ENCODE measurements around the gene CCL23. TPM values are rescaled to one million over a fixed set of nuclear protein-coding genes. Genes with fewer than 3 reads are reported as not detected.
"Not testable (repeated sequence)": the region's sequence is repeated elsewhere in the genome, so short reads cannot be mapped to it uniquely, and the experiment has no call there.

Gene CCL23
- polyA plus RNA-seq, 1 donor: not detected

DNA sequence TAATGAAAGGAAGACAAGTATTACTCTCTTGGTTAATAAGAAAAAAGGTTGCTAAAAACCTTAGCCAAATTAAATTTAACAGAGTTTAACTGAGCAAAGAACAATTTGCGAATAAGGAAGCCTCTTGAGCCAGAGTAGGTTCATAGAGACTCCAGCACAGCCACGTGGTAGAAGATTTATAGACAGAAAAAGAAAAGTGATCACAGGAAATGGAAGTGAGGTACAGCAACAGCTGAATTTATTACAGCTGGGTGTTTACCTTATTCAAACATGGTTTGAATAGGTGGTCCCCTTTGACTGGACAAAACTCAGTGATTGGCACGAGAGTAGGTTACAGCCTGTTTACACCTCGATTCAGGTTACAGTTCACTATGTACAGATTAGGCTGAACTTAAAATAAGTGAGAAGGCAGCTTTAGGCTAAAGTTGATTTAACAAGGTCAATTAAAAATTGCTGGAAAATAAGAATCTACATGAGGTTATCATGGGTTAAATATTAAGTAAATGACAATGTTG, 13.1 kb downstream of the CCL23 start:
- no peak for DNase-seq (ENCODE audit: low read depth)

DNA sequence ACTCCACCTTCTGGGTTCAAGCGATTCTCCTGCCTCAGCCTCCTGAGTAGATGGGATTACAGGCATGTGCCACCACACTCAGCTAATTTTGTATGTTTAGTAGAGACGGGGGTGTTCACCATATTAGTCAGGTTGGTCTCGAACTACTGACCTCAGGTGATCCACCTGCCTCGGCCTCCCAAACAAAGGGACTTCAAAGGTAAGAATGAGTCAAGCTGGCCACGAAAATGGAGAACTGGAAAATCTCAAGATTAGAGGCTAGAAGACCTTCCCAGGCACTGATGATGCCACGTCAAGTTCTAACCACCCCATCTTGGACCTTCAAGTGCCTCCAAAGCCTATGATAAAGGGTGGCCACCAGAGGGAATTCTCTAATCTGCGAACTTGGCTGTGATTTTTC, 15.1 kb downstream of the CCL23 start:
- DNase-seq (ENCODE audit: low read depth): no peak

DNA sequence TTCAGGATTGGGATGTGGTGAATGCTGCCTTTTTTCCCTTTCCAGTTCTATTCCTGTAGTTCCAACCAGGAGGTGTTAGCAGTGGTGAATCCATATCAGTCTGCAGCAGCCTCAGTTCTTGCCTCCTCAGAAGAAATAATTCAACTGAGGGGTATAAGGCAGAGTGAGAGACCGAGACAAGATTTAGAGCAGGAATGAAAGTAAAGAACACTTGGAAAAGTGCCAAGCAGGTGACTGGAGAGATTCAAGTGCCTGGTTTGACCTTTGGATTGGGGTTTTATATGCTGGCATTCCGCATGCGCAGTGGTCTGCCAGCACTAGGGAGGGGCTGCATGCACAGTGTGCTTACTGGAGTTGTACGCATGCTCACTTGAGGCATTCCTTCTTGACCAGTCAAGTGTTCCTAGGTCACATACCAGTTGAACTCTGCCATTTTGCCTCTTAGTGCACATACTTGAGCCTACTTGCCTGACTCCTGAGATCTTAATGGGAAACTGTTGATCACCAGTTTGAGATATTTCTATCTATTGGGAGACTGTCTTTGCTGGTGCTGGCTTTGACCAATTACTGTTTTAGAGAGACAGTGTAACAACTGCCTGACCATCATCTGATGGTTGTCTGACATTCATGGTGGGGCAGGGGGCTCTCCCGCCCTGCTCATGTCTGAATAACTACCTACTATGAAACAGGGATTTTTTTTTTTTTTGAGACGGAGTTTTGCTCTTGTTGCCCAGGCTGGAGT, 15.7 kb downstream of the CCL23 start:
- no peak for DNase-seq (ENCODE audit: low read depth)

DNA sequence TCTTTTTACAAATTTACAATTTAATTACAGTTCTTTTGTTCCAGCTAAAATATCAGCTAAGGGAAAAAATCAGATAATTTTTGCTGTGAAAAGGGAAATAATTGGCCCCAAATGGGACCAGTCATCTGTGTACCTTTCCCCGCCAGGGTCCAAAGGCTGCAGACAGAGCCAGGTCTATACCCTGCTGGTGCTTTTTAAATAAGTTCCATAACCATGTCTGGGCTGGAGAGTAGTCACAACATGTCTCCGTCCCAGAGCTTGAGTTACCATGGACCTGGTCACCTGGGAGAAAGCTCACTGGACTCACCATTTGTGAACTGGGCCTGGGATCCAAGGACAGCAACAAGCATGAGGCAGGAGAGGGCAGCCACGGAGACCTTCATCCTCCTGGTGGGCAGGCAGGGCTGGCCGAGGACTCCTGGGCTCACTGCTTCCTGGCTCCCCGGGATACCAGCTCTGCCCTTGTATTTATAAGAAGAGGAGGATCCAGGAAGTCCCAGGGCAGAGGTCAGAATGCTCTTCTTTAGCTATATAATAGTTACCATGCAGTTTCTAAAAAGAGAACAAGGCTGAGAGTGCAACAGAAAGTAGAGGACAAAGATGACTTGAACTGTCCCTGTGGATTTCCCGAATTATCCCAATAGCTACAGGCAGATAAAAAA, 16.5 kb downstream of the CCL23 start, which contains the start of gene CCL15:
CCL15 (minus strand) TSS at position 444 of the 662 bp plus-strand sequence; CDS start at position 383, 61 bp downstream.
- no peak for DNase-seq (ENCODE audit: low read depth)

DNA sequence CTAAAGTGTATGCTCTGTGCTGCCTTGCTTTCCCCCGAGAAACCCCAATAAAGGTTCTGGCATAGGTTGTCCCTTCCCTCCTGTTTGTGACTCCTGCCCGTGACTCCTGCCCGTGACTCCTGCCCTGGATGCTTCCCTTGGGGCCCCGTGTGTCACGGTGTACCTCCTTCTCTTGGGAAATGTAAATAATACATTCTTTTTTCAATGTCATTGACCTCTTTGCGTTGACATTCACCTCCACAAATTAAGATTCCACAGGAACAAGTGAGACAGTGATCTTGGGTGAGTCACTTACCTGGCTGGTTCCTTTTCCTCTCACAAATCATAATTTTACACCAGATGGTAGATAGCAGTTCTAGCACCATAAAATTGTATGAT, 17.1 kb downstream of the CCL23 start:
- no peak for DNase-seq (ENCODE audit: low read depth)

DNA sequence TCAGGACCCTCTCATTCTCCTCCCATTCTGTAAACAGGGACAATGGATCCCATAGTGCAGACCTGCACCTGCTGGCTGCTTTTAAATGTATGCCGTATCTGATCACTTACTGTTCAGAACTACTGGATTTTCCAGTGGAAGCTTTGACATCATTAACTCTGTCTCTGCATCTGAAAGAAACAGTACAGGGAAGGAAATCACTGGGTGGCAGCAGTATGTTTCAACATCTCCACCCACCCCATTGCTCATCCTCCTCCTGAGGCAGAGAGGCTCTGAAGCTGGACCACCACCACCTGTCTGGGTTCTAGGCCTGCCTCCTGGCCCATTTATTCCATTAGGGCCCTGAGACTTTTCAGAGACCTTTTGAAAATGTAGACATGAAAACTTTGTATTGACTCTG, 19.0 kb downstream of the CCL23 start:
- DNase-seq (ENCODE audit: low read depth): no peak

DNA sequence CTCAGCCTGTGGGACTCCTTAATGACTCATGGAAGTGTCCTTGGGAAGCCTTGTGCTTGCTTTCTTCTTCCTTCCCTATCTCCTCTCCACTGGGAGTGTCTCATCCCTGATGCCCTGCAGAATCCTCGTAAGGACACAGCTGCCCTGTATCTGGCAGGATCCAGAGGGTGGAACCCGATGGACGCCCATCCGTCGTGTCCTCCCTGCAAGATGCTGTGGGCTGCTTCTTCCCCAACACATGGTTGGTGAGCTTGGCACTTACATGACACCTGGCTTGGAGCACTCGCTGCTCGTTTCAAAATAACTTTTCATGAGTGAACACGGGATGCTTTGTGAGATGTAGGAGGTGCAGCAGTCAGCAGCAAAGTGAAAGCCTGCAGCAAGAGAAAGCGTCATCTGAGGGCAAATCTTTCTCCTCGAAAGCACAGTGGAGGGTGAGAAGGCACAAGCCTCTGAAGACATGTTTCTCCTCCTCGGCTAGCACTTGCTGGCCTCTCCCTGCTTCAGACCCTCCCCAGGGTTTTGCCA, 19.7 kb downstream of the CCL23 start:
- DNase-seq (ENCODE audit: low read depth): no peak

DNA sequence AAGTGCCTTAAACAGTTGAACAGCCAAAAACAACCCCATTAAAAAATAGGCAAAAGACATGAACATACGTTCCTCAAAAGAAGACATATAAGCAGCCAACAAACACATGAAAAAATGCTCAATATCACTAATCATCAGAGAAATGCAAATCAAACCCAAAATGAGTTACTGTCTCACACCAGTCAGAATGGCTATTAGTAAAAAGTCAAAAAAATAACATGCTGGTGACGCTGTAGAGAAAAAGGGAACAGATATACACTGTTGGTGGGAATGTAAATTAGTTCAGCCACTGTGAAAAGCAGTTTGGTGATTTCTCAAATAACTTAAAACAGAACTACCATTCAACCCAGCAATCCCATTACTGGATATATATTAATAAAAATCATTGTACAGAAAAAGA, 22.4 kb downstream of the CCL23 start:
- not testable (repeated sequence) for DNase-seq (ENCODE audit: low read depth)

DNA sequence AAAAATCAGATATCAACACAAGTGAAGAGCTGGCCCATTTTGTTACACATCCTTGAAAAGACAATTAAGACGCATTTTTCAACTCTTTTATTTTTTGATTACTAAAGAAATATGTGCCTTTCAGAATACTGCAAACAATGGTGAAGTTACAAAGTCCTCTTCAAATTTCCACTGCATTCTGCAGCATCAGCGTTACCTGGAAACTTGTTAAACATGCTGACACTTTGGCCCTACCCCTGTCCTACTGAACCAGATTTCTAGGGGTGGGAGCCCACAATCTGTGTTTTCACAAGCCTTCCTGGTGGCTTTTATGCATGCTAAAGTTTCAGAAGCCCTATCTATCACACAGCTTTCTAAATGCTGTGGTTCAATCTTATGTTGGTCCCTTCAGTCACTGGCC, 26.7 kb downstream of the CCL23 start:
- no peak for DNase-seq (ENCODE audit: low read depth)

DNA sequence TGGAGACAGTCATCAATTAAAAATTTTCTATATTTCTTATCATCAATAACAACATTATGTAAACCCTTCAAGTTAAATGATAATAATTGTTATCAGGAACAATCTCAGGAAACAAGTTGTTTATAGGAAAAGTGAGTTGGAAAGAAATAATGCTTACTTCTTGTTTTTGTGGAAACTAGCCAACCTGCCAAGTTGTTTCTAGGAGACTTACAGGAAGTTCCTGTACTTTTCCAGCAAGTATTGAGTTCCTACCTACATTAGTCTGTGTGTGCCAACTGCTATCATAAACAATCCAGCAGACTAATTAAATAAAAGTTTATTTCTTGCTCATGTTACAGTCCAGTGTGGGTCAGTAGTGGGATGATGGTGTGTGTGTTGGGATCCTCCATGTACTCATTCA, 29.6 kb downstream of the CCL23 start:
- DNase-seq (ENCODE audit: low read depth): no peak

DNA sequence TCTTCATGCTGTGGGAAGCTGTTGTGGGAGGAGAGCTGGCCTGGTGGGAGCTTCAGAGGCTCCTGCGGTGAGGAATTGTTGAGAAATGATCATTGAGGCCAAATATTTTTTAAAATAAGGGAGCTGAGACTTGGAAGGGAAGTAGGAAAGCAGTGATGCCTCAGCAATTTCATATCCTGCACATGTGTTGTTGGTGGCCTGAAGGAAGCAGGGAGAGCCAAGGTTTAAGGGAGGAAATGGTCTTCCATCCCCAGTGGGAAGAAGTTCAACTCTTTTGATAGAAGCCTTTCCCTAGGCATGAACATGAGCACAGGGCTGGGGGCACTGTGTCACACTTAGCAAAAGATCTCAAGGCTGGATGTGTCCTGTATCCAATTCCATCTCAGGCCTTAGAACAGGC, 31.1 kb downstream of the CCL23 start, which contains the start of gene CCL14:
CCL14 (minus strand) TSS at position 87 of the 400 bp plus-strand sequence; CDS start at position 7, 80 bp downstream.
- DNase-seq (ENCODE audit: low read depth): no peak

DNA sequence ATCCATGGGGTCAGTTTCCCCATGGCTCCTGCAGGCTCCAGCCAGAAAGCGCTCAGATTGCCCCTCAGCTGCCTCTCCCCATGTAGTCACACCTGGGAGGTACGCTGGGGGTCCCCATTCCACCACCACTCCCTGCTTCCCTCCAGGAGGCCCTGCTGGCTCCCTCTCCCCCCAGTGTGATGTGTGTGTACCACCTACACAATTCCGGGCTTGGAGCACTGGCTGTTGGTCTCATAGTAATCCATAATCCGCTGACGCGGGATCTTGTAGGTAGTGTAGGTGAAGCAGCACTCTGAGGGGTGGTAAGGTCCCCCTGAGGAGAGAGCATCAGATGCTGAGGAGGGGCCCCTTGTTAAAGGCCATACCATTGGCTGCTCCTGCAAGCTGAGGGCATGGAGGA, 33.6 kb downstream of the CCL23 start:
- DNase-seq (ENCODE audit: low read depth): no peak

DNA sequence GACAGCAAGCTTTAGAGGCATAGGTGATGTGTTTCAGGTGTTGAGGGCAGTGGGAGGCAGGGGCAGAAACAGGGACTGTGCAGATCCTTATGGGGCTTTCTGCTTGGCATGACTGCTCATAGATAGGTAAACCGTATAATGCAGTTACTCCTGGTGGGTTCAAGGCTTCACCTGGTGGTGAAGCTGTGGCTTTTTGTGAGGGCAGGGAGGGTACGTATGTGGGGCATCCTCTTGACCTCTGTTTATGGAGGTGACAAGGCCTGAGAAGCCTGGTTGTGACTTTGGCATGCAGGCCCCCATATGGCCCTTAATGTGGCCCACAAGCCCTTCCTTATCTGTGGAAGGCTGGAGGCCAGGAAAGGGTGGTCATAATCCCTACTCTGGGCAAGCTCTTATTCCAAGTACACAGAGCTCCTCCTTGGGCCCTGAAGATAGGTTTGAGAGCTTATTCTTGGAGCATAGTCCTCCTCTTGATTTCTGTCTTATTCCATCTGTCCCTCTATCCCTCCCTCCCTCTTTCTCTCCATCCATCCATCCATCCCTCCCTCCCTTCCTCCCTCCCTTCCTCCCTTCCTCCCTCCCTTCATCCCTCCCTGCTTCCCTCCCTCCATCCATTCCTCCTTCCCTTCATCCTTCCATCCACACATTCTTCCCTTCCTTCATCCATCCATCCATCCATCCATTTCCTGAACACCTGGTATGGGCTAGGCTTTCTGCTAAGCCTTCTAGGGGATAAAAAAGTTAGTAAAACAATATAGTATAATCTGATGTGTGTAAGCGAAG, 35.2 kb downstream of the CCL23 start:
- no peak for DNase-seq (ENCODE audit: low read depth)

DNA sequence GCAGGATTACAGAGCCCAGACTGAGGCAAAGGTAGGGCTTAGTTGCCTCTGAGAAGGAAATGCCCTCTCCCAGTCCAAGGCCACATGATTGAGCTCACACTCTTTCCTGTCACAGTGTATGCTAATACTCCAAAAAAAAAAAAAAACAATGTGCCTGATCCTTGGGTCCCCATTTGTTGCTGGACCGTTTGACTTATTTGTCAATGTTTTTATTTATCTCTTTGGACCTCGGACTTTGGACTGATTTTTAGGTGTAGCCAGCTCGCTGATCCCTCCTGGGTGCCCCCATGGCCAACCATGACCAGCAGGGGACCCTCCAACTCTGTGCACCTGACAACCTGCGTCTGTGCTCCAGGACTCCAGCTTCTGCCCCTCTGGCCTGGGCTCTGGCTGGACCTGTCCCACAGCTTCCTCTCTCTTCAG, 35.9 kb downstream of the CCL23 start:
- DNase-seq (ENCODE audit: low read depth): no peak

DNA sequence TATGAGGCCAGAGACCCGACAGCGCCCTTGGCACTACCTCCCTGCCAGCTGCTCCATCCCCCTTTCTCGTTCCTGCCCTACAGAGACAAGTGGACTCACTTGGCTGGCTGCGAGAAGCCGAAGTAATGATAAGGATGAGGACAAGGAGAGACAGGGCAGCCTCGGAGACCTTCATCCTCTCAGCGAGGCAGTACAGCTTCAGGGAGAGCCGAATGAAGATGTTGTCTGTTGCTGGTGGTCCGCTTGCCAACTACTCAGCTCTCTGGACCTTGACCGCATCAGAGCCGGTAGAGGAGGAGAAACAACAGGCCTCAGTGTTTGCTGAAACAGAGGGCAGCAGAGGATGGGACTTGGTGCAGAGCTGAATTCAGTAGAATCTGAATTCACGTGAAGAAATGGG, 36.5 kb downstream of the CCL23 start, which contains the start of gene CCL16:
CCL16 (minus strand) TSS at position 252 of the 400 bp plus-strand sequence; CDS start at position 175, 77 bp downstream.
- no peak for DNase-seq (ENCODE audit: low read depth)

DNA sequence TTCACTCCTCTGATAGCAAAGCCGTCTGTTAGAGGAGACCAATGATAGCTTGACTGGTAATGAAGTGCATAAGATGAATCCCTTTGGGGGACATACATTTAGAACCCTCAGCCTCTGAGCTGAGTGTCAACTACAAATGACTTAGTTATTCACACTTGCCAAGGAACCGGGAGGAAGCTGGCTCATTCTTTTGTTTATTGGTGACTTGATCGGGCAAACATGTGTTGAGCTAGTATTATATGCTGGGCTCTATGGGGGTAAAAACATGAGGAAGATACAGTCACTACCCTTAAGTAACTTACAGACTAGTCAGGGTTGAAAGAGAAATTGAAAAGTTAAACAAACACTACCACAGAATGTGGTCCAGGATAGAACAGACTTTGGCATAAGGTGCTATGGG, 39.4 kb downstream of the CCL23 start:
- DNase-seq (ENCODE audit: low read depth): no peak

DNA sequence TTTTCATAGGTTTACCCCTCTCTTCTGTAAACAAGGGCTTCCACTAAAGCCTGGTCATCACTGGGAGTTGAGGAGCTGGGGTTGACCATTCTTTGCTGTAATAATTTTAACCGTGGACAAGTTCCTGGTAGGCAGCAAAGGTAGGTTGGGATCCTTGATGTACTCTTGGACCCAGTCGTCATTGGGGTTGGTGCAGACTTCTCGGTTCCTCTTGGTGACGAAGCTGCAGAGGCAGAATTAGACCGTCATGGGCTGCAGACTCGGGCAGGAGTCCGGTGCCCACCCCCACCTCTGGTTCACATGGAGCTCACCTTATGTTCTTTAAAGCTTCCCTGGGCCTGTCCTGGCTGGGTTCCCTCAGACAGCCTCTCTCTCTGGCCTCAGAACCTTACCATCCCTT, 40.3 kb downstream of the CCL23 start:
- no peak for DNase-seq (ENCODE audit: low read depth)

DNA sequence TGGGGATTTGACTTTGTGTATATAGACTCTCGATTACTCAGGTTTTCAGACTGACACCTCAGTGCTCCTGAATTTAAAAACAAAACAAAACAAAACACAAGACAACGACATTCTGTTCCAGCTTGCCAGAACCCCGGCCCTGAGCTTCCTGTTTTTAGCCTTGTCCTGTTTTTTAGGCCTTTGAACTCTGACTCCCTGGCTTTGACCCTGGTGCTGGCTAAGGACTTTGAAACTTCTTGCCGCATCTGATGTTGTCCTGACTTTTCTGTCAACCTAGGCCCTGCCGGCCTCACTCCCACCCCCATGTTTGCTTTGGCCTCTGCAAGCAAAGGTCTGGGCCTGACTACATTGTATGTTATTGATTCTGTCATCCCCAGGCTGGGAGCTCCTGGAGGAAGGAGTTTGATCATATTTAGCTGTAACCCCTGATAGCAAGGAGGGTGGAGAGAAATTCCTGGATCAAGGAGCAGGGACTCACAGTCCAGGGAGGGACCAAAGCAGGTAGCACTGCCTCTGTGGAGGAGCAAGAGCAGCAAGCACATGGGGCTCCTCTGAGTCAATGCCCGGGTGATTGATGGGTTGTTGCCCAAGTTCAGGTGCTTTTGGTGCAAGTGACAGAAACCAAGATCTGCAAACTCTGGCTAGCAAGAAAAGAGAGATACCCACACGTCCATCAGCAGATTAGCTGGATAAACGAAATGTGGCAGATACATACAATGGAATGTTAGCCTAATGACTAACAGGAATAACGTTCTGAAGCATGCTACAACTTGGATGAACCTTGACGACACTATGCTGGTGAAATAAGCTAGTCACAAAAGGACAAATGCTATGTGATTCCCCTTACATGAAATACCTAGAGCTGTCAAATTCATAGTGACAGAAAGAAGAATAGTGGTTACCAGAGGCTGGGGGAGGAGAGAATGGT, 44.2 kb downstream of the CCL23 start:
- DNase-seq (ENCODE audit: low read depth): no peak

DNA sequence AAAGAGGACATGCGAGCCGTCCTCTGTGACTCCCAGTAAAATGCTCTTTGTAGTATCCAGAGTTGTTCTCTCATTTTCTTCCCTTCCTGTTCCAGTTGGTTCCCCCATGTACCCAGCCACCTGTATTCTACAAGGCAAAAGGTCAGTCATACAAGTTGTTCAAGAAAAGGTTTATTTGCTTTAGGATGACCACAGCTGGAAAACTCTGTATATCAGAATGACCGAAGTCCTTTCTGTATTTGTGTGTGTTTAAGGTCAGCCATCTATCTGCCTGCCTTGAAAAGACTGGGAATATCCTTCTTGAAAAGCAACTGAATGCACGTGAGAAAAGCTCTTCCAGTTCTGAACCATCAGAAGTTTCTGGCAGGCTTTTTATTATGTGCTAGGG, 44.8 kb downstream of the CCL23 start:
- DNase-seq (ENCODE audit: low read depth): no peak

DNA sequence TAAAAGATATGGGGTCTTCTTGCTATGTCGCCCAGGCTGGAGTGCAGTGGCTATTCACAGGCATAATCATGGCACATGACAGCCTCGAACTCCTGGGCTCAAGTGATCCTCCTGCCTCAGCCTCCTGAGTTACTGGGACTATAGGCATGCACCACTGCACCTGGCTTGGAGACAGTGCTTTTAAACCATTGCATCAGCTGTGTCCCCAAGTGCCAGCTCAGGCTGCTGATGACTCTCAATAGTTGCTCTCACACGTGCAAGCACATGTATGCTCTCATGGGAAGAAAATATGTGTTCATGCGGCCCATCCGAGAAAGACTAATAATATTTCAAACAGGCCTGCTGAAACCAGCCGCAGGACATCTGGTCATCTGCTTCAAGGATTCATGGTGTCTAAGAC, 45.2 kb downstream of the CCL23 start:
- no peak for DNase-seq (ENCODE audit: low read depth)

DNA sequence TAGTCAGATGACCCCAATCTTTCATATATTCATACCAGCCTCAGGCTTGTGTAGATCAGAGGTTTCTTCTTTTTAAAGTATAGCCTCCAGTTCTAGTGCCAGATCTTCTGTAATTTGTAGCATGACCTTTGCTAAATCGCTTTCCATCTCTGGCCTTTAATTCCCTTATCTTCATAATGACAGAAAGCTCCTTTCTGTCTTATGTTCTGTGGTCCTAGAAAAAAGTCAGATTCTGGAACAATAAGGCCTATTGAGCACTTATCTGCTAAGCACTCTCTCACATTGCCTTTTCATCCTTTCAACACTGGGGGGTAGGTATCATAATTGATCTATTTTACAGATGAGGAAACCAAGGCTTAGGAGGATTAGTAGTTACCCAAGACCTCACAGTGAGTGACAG, 45.7 kb downstream of the CCL23 start:
- no peak for DNase-seq (ENCODE audit: low read depth)

Data from forelimb muscle (tissue), 1 donor.